ENCODE results near the gene IL1RL1. TPM values are rescaled to one million over a fixed set of nuclear protein-coding genes. Genes with fewer than 3 reads are reported as not detected.

Gene IL1RL1
- total RNA-seq (13.1 and 15.6 TPM in 2 replicates), polyA plus RNA-seq (5.2 and 6.0 TPM in 2 replicates)

DNA sequence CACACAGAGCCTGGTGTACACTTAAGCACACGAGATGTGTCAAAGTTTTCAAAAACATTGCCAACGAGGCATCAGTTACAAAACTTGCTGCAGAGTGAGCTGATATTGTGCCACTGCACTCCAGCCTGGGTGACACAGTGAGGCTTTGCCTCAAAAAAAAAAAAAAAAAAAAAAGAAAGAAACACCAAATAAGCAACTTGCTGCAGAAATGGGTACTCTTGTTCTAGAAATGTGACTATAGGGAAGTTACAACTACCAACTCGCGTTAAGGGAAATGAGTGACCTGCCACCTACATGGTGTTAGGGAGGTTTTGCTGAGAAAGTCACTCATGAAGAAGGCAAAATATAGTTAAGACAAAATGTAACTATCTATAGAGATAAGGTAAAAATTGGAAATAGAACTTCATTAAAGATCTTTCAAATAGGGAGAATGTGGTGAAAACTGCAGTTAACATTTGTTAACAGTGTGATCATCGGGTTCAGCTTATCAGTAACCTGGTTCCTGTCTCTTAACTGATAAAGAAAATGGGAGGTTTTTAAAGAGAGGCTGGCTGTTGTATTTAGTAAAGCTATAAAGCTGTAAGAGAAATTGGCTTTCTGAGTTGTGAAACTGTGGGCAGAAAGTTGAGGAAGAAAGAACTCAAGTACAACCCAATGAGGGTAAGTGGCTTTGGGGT, at the start of gene IL1RL1:
Gene IL1RL1 (plus strand): TSS at position 600 of the 677 bp plus-strand sequence. CDS start 26,702 bp downstream, outside the sequence.
- no peaks in the 10 kb centered on the region for H3K9me3 ChIP-seq (ENCODE audit: low read depth)
- H3K27ac ChIP-seq: no peak within 1 kb of the TSS
- H3K4me2 ChIP-seq: no peak within 1 kb of the TSS
- H3K27me3 ChIP-seq: no peaks in the 10 kb centered on the region
- H3K4me1 ChIP-seq (ENCODE audit: insufficient read depth): peaks cover 3% of the 10 kb centered on the region
- H2AFZ ChIP-seq: no peak within 1 kb of the TSS
- TF ChIP-seq, protein P1, sequence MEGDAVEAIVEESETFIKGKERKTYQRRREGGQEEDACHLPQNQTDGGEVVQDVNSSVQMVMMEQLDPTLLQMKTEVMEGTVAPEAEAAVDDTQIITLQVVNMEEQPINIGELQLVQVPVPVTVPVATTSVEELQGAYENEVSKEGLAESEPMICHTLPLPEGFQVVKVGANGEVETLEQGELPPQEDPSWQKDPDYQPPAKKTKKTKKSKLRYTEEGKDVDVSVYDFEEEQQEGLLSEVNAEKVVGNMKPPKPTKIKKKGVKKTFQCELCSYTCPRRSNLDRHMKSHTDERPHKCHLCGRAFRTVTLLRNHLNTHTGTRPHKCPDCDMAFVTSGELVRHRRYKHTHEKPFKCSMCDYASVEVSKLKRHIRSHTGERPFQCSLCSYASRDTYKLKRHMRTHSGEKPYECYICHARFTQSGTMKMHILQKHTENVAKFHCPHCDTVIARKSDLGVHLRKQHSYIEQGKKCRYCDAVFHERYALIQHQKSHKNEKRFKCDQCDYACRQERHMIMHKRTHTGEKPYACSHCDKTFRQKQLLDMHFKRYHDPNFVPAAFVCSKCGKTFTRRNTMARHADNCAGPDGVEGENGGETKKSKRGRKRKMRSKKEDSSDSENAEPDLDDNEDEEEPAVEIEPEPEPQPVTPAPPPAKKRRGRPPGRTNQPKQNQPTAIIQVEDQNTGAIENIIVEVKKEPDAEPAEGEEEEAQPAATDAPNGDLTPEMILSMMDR (IDR thresholded peaks at IDR 0.05; ENCODE audit: poor library complexity): no peak
- TF ChIP-seq EZH2phosphoT487 (IDR thresholded peaks at IDR 0.05; ENCODE audit: low read depth, severe bottlenecking, unreplicated experiment) (no peak), EZH2 (IDR thresholded peaks at IDR 0.05; ENCODE audit: borderline replicate concordance) (no peak)
- no peak for DNase-seq (ENCODE audit: low spot score)
- H3K79me2 ChIP-seq: no peaks in the 10 kb centered on the region
- H4K20me1 ChIP-seq (ENCODE audit: insufficient read depth, poor library complexity, severe bottlenecking): no peaks in the 10 kb centered on the region
- no peak within 1 kb of the TSS for H3K4me3 ChIP-seq
- H3K9me2 ChIP-seq (replicated peaks; ENCODE audit: insufficient read depth): no peaks in the 10 kb centered on the region
- H3K36me3 ChIP-seq (replicated peaks; ENCODE audit: insufficient read depth, low read depth): no peaks in the 10 kb centered on the region
- 57% methylated on average over 5 of the region's 5 CpGs for WGBS (ENCODE audit: low lambda C conversion rate, missing lambda C conversion rate)

DNA sequence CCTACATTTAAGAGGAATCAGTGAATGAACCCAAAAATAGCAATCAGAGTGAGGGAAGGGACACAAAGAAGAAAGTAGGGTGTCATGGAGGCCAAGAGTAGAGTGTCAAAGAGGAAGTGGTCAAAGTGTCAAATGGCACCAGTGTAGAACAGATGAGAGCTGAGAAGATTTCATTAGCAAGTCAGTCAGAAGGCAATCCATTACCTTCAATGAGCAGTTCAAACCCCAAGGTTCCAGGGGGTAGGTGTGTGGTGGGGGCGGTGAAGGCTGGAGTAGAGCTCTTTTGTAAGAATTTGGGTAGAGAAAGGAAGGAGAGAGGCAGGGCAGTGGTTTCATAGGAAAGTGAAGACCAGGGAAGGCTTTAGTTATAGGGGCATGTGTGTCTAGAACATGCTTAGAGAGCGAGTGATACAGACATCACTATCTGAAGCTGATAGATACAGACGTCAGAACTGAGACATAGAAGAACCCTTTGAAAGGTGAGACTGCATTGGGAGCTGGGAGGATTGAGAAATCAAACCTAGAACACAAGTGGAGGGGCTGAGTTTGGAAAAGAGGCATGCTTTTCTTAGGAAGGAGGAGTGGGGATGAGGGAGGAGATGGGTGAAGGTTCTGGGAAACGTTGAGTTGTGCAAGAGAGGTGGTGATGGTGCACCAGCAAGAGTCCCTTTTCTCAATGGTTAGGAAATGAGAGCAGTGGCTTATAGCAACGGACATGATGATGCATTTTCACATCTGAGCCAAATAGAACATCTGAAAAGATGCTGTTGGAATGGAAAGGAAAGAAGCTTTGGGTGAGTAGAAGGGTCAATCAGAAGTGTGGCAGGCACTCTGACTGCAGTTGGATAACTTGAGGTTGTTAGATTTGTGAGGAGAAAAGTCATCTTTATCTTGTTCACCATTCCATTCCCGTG, 48.9 kb upstream of the IL1RL1 start:
- Histone ChIP-seq H3K27ac (peak overlapping the region; percentile 48), H3K4me2 (no peak overlapping the region), H3K9me3 (ENCODE audit: low read depth) (no peaks in the 10 kb centered on the region), H3K4me3 (no peak overlapping the region), H4K20me1 (ENCODE audit: insufficient read depth, poor library complexity, severe bottlenecking) (no peaks in the 10 kb centered on the region), H3K27me3 (no peaks in the 10 kb centered on the region), H3K9me2 (replicated peaks; ENCODE audit: insufficient read depth) (no peaks in the 10 kb centered on the region), H3K4me1 (ENCODE audit: insufficient read depth) (no peaks in the 10 kb centered on the region), H3K79me2 (no peaks in the 10 kb centered on the region), H2AFZ (no peak overlapping the region), H3K36me3 (replicated peaks; ENCODE audit: insufficient read depth, low read depth) (no peaks in the 10 kb centered on the region)
- TF ChIP-seq EZH2phosphoT487 (IDR thresholded peaks at IDR 0.05; ENCODE audit: low read depth, severe bottlenecking, unreplicated experiment) (no peak), EZH2 (IDR thresholded peaks at IDR 0.05; ENCODE audit: borderline replicate concordance) (no peak)
- TF ChIP-seq, protein P1 (IDR thresholded peaks at IDR 0.05; ENCODE audit: poor library complexity): no peak
- no peak for DNase-seq (ENCODE audit: low spot score)
- WGBS (ENCODE audit: low lambda C conversion rate, missing lambda C conversion rate): 67% methylated on average over 6 of the region's 6 CpGs

DNA sequence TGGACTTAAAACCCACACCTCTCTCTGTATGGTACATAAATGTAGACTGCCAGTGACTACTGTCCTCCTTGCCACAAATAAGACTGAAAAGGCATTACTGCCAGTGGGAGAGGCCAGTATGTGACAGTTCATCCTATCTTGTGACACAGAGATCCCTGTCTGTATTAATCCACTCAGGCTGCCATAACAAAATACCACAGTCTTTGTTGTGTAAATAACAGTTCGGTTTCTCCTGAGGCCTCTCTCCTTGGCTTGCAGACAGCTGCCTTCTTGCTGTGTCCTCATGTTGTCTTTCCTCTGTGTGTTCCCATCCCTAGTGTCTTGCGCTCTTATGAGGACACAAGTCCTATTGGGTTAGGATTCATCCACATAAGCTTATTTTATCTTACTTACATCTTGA, 46.4 kb upstream of the IL1RL1 start:
- H2AFZ ChIP-seq: no peak overlapping the region
- no peak overlapping the region for H3K4me2 ChIP-seq
- TF ChIP-seq, protein P1 (IDR thresholded peaks at IDR 0.05; ENCODE audit: poor library complexity): no peak
- TF ChIP-seq EZH2 (IDR thresholded peaks at IDR 0.05; ENCODE audit: borderline replicate concordance) (no peak), EZH2phosphoT487 (IDR thresholded peaks at IDR 0.05; ENCODE audit: low read depth, severe bottlenecking, unreplicated experiment) (no peak)
- WGBS (ENCODE audit: low lambda C conversion rate, missing lambda C conversion rate): 78% methylated on average over 2 of the region's 2 CpGs
- no peaks in the 10 kb centered on the region for H3K79me2 ChIP-seq
- no peak overlapping the region for H3K27ac ChIP-seq
- H3K9me3 ChIP-seq (ENCODE audit: low read depth): no peaks in the 10 kb centered on the region
- H3K9me2 ChIP-seq (replicated peaks; ENCODE audit: insufficient read depth): no peaks in the 10 kb centered on the region
- H3K36me3 ChIP-seq (replicated peaks; ENCODE audit: insufficient read depth, low read depth): no peaks in the 10 kb centered on the region
- no peak for DNase-seq (ENCODE audit: low spot score)
- H3K27me3 ChIP-seq: no peaks in the 10 kb centered on the region
- H3K4me1 ChIP-seq (ENCODE audit: insufficient read depth): no peaks in the 10 kb centered on the region
- H4K20me1 ChIP-seq (ENCODE audit: insufficient read depth, poor library complexity, severe bottlenecking): no peaks in the 10 kb centered on the region
- H3K4me3 ChIP-seq: no peak overlapping the region
